GM12878 (cell line): Measurements from ENCODE around the gene ORC4. TPM values are rescaled to one million over a fixed set of nuclear protein-coding genes. Genes with fewer than 3 reads are reported as not detected.

ENCODE experiments used
- ATAC-seq: fragments of 200-7000 bp; cut with Tn5 transposase; 3 replicates; pipeline ENCODE4 v1.9.1; 2020; ENCODE audit warnings: mild to moderate bottlenecking, moderate library complexity
- BruUV-seq: library from RNA; stranded (reverse); fragments of 400-500 nt; replicated peaks from 2 replicates; lab custom pipeline; 2021; lab: Mats Ljungman, UMichigan
- CTCF ChIA-PET: fragments of 300-600 bp; sonication (Branson Sonifier 250); formaldehyde crosslinking; extraction: SDS; loops from one replicate; lab custom pipeline; 2021; ENCODE audit warnings: inconsistent platforms; lab: Yijun Ruan, JAX
- POLR2A ChIA-PET: fragments of 350-600 bp; formaldehyde crosslinking; extraction: SDS; loops from one replicate; lab custom pipeline; 2021; ENCODE audit warnings: inconsistent platforms; lab: Charles Lee
- RAD21 ChIA-PET: fragments of 300-600 bp; sonication (Branson Sonifier 250); formaldehyde crosslinking; loops from one replicate; lab custom pipeline; 2023; ENCODE audit warnings: antibody characterized with exemption; ENCODE audit not compliant: unreplicated experiment; lab: Charles Lee
- SMC1A ChIA-PET: fragments of 300-600 bp; sonication (Branson Sonifier 250); formaldehyde crosslinking; loops from one replicate; lab custom pipeline; 2023; ENCODE audit not compliant: unreplicated experiment, uncharacterized antibody; lab: Charles Lee
- DNase-seq: peaks from one replicate; pipeline ENCODE4 v3.0.0-alpha.2; 2011; ENCODE audit warnings: low read depth, low spot score
- FAIRE-seq: peaks from 3 replicates; lab custom pipeline; 2011; peaks lifted over from hg19 to GRCh38; lab: Jason Lieb, UNC
- H2AFZ ChIP-seq: 2 replicates; pipeline ENCODE4 v1.6.0; 2011; ENCODE audit warnings: low read depth, low read length, control low read depth; ENCODE audit not compliant: control insufficient read depth
- H3K27ac ChIP-seq: 2 replicates; pipeline ENCODE4 v1.5.1; 2011; ENCODE audit warnings: control low read depth; ENCODE audit not compliant: control insufficient read depth, insufficient read depth
- H3K27me3 ChIP-seq, 2 experiments: replicated peaks in 1 of 2; 2 replicates each; pipeline versions ENCODE4 v1.6.0 to v1.6.1; 2011; ENCODE audit warnings: low read length in 1 of 2; ENCODE audit not compliant: control insufficient read depth in 2 of 2, insufficient read depth in 2 of 2
- H3K36me3 ChIP-seq, 2 experiments: 2 replicates each; pipeline ENCODE4 v1.5.1; 2011; ENCODE audit warnings: low read length in 1 of 2; ENCODE audit not compliant: control insufficient read depth in 2 of 2, insufficient read depth in 2 of 2
- H3K4me1 ChIP-seq: 2 replicates; pipeline ENCODE4 v1.6.1; 2011; ENCODE audit warnings: mild to moderate bottlenecking, low read length, moderate library complexity, mixed read lengths; ENCODE audit not compliant: control insufficient read depth, insufficient read depth
- H3K4me2 ChIP-seq: 2 replicates; pipeline ENCODE4 v1.6.0; 2011; ENCODE audit warnings: control low read depth; ENCODE audit not compliant: control insufficient read depth, insufficient read depth
- H3K4me3 ChIP-seq: fragments of 200-600 bp; sonication (generic); 2 replicates; pipeline ENCODE4 v1.5.1; 2016
- H3K79me2 ChIP-seq: 2 replicates; pipeline ENCODE4 v1.6.0; 2011; ENCODE audit warnings: low read length; ENCODE audit not compliant: control insufficient read depth, insufficient read depth
- H3K9ac ChIP-seq: 2 replicates; pipeline ENCODE4 v1.8.0; 2011; ENCODE audit warnings: low read length, control low read depth, mixed read lengths; ENCODE audit not compliant: control insufficient read depth, insufficient read depth
- H3K9me3 ChIP-seq: replicated peaks from 3 replicates; pipeline ENCODE4 v1.5.1; 2011; ENCODE audit warnings: mild to moderate bottlenecking, low read length; ENCODE audit not compliant: control insufficient read depth, insufficient read depth
- H4K20me1 ChIP-seq: 2 replicates; pipeline ENCODE4 v1.6.0; 2011; ENCODE audit not compliant: control insufficient read depth, insufficient read depth
- ATF3 ChIP-seq: IDR thresholded peaks from 2 replicates; pipeline ENCODE4 v1.6.1; 2011; ENCODE audit warnings: low read depth, mild to moderate bottlenecking, low read length, moderate library complexity, borderline replicate concordance; ENCODE audit errors: extremely low read depth
- BCL3 ChIP-seq: IDR thresholded peaks from 2 replicates; pipeline ENCODE4 v1.6.1; 2011; ENCODE audit warnings: borderline replicate concordance, low read depth, mild to moderate bottlenecking, moderate library complexity, low read length; ENCODE audit not compliant: insufficient read depth, poor library complexity, severe bottlenecking
- CHD1 ChIP-seq: IDR thresholded peaks from 2 replicates; pipeline ENCODE4 v1.6.1; 2012; ENCODE audit warnings: low read depth, low read length, improper control_type of control experiment
- CHD4 ChIP-seq: fragments of 200-600 bp; sonication (generic); IDR thresholded peaks from 2 replicates; pipeline ENCODE4 v1.6.1; 2016; ENCODE audit warnings: mild to moderate bottlenecking
- CTCF ChIP-seq, 3 experiments: IDR thresholded peaks in 2 of 3; conservative IDR thresholded peaks in 1 of 3; 2 replicates each; pipeline ENCODE4 v1.5.1; 2011; ENCODE audit warnings: low read depth in 3 of 3, low read length in 3 of 3, mild to moderate bottlenecking in 3 of 3, control low read depth in 2 of 3, moderate library complexity in 2 of 3, inconsistent platforms in 1 of 3, mixed read lengths in 1 of 3; ENCODE audit not compliant: control insufficient read depth in 2 of 3, insufficient read depth in 1 of 3; ENCODE audit errors: extremely low read depth in 1 of 3
- E2F8 ChIP-seq: fragments of 450-650 bp; IDR thresholded peaks from 2 replicates; pipeline ENCODE4 v1.6.1; 2018; ENCODE audit warnings: mild to moderate bottlenecking, low read depth, moderate library complexity; ENCODE audit not compliant: partially characterized antibody
- GATAD2B ChIP-seq: fragments of 450-650 bp; conservative IDR thresholded peaks from 2 replicates; pipeline ENCODE4 v1.6.1; 2017; ENCODE audit warnings: low read depth, mild to moderate bottlenecking, moderate library complexity
- HDAC6 ChIP-seq: fragments of 200-600 bp; sonication (generic); IDR thresholded peaks from one replicate; pipeline ENCODE4 v1.8.0; 2017; ENCODE audit warnings: antibody characterized with exemption; ENCODE audit not compliant: unreplicated experiment
- PAX8 ChIP-seq: fragments of 450-650 bp; IDR thresholded peaks from 2 replicates; pipeline ENCODE4 v1.6.1; 2017; ENCODE audit warnings: mild to moderate bottlenecking, moderate library complexity
- RAD21 ChIP-seq: IDR thresholded peaks from 2 replicates; pipeline ENCODE4 v1.6.1; 2011; ENCODE audit warnings: mild to moderate bottlenecking, low read depth, low read length, moderate library complexity; ENCODE audit not compliant: insufficient read depth
- SIN3A ChIP-seq: IDR thresholded peaks from 2 replicates; pipeline ENCODE4 v1.6.1; 2012; ENCODE audit warnings: low read depth, low read length, improper control_type of control experiment
- SREBF2 ChIP-seq: IDR thresholded peaks from 2 replicates; pipeline ENCODE4 v1.6.1; 2012; ENCODE audit warnings: mild to moderate bottlenecking, low read length
- WGBS: methylation state at CpG from one replicate; pipeline ENCODE4 v1.1.6; 2016; ENCODE audit warnings: low lambda C conversion rate; ENCODE audit not compliant: insufficient replicate concordance, insufficient coverage; ENCODE audit errors: missing lambda C conversion rate; 5-methylcytosine and 5-hydroxymethylcytosine counted together
- in situ Hi-C: fragments of 300-500 bp; cut with MboI; formaldehyde crosslinking; loops from 9 replicates; pipeline ENCODE4 v1.14.3; 2018; ENCODE audit warnings: mixed read lengths
- intact Hi-C: fragments of 100-400 bp; cut with micrococcal nuclease; formaldehyde crosslinking; loops from one replicate; pipeline ENCODE4 v1.14.2; 2022; ENCODE audit not compliant: unreplicated experiment
- polyA plus RNA-seq, 11 experiments: library from polyadenylated mRNA; depleted of rRNA in 4 of 11; unstranded in 6 of 11; stranded (reverse) in 5 of 11; fragments of >200 nt; fragmentation: Nextera tagmentation in 4 of 11; fragmentation: Illumina TruSeq in 1 of 11; extraction: Ambion mirVana in 4 of 11; extraction: Trizol in 1 of 11; gene quantifications; 1 replicate in 1 of 11; 2 replicates in 10 of 11; pipeline versions ENCODE4 v1.2.1 to v1.2.3, GENCODE V29; 2011 to 2016; ENCODE audit warnings: inconsistent platforms in 2 of 11, missing spikeins in 2 of 11, low read depth in 1 of 11
- total RNA-seq, 4 experiments: library from RNA; depleted of rRNA in 3 of 4; stranded (reverse); fragments of >200 nt in 3 of 4; fragmentation: Illumina TruSeq in 1 of 4; extraction: Trizol in 1 of 4; gene quantifications; 2 replicates each; pipeline versions ENCODE4 v1.2.1 to v1.2.3, GENCODE V29; 2013 to 2021

The ORC4 gene
- total and polyA plus RNA-seq, 10 of the 15 experiments (the other 5 are each of a cell fraction or from before 2014, with no cell fraction given): 25.7 to 71.3 (median 52.1) TPM

GRCh38 chr2:148065936-148066335 lies 45.4 kb upstream of the ORC4 start:
- no peak overlapping the region for H3K4me2 ChIP-seq
- no peak for TF ChIP-seq E2F8
- TF ChIP-seq CTCF (IDR thresholded peaks at IDR 0.05 in 2 of 3, conservative IDR thresholded peaks at IDR 0.05 in 1 of 3; ENCODE audit: control insufficient read depth in 2 of 3, extremely low read depth in 1 of 3, insufficient read depth in 1 of 3, low read depth in 3 of 3, low read length in 3 of 3): no peak
- TF ChIP-seq PAX8: no peak
- no peak for TF ChIP-seq GATAD2B
- no peak for TF ChIP-seq HDAC6
- TF ChIP-seq CHD4: no peak
- no peak for TF ChIP-seq BCL3
- TF ChIP-seq CHD1: no peak
- no peak for TF ChIP-seq SREBF2
- TF ChIP-seq ATF3: no peak
- TF ChIP-seq RAD21: no peak
- TF ChIP-seq SIN3A: no peak
- TF ChIP-seq, all 136 proteins: peak for 0

More at GRCh38 chr2:148065936-148066335, 45.4 kb upstream of the ORC4 start:
- Histone ChIP-seq H3K27me3 (no peaks in the 10 kb centered on the region), H3K79me2 (no peaks in the 10 kb centered on the region), H4K20me1 (no peaks in the 10 kb centered on the region), H3K9ac (no peak overlapping the region), H3K4me1 (no peaks in the 10 kb centered on the region), H3K9me3 (no peaks in the 10 kb centered on the region; the same call in 1 of the 3 replicates), H3K36me3 (no peaks in the 10 kb centered on the region), H2AFZ (no peak overlapping the region), H3K4me3 (no peak overlapping the region), H3K27ac (no peak overlapping the region)
- no peak for DNase-seq
- WGBS: 95% methylated on average over 6 of the region's 6 CpGs
- ChIA-PET SMC1A (interaction anchor here (0.7 to 2.4 kb wide), 5 partner anchors 12 to 70 kb away, joined by 3 to 11 read pairs (median 3); no protein-coding TSS in a partner anchor), POLR2A (no interaction called here), RAD21 (interaction anchor here (0.7 kb wide), 2 partner anchors 14 to 443 kb away, joined by 3 to 5 read pairs; no protein-coding TSS in a partner anchor), CTCF (interaction anchor here (0.8 to 1.0 kb wide), 2 partner anchors 14 to 443 kb away, joined by 3 to 4 read pairs; no protein-coding TSS in a partner anchor)
- no TSS peak for BruUV-seq
- in situ Hi-C loops: no loop called here
- ATAC-seq: no peak
- FAIRE-seq: no peak
- intact Hi-C loops: no loop called here
